Mesangial cell (primary cell): ENCODE data around the gene FGG. TPM values are rescaled to one million over a fixed set of nuclear protein-coding genes. Genes with fewer than 3 reads are reported as not detected.

Experiments used
- total RNA-seq: library from RNA; depleted of rRNA; stranded (reverse); fragments of >200 nt; gene quantifications from 2 replicates; pipeline ENCODE4 v1.2.3, GENCODE V29; 2015

Gene FGG
- 0.33 TPM in 1 of 2 replicates, not detected in the other for total RNA-seq

GRCh38 chr4:154612472-154613414, at the start of gene FGG:
FGG (minus strand) TSS chr4:154612656; CDS start chr4:154612609, 47 bp downstream.

GRCh38 chr4:154590329-154591006, 22.0 kb downstream of the FGG start, which contains the start of gene FGA:
FGA (minus strand) TSS chr4:154590742; CDS start chr4:154590687, 55 bp downstream.

GRCh38 chr4:154562697-154563254, 49.7 kb downstream of the FGG start, which contains the start of gene FGB:
FGB (plus strand) TSS chr4:154563011; CDS start chr4:154563019, 8 bp downstream.

Other genes starting within 250 kb of the FGG start
- gene DCHS2, start 120.9 kb downstream of the FGG start, total RNA-seq, result 0.49 and 6.6 TPM in 2 replicates
- gene PLRG1, start 62.3 kb downstream of the FGG start, total RNA-seq, result 47.4 and 56.2 TPM in 2 replicates
- gene FGB, start 49.6 kb downstream of the FGG start, total RNA-seq, result 14.3 and 35.5 TPM in 2 replicates
- gene FGA, start 21.9 kb downstream of the FGG start, total RNA-seq, result 0.16 and 0.63 TPM in 2 replicates
- gene LRAT, start 131.3 kb upstream of the FGG start, total RNA-seq, result 0.16 and 1.1 TPM in 2 replicates
- gene RBM46, start 168.6 kb upstream of the FGG start, total RNA-seq, result 0.81 TPM in 1 of 2 replicates, not detected in the other